ENCODE data around the gene HCAR2. TPM values are rescaled to one million over a fixed set of nuclear protein-coding genes. Genes with fewer than 3 reads are reported as not detected.
"Not testable (repeated sequence)": the region's sequence is repeated elsewhere in the genome, so short reads cannot be mapped to it uniquely, and the experiment has no call there.

The HCAR2 gene
- total and polyA plus RNA-seq, 11 donors, result 0.11 to 4.3 (median 0.69) TPM; not detected in 6

DNA sequence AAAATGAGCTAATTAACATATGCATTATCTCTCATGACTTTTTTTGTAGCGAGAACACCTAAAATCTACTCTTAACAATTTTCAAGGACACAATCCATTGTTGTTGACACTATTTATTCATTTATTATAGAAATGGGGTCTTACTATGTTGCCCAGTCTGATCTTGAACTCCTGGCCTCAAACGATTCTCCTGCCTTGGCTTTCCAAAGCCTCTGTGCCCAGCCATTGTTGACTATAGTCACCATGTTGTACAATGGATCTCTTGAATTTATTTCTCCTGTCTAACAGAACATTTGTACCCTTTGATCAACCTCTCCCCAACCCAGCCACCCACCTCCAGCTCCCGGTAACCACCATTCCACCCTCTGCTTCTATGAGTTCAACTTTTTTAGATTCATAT, 41.2 kb downstream of the HCAR2 start:
- no peaks in the 10 kb centered on the region for H3K27me3 ChIP-seq
- no peaks in the 10 kb centered on the region for H3K9me3 ChIP-seq
- ATAC-seq (no peak), DNase-seq (no peak)
- H3K4me1 ChIP-seq, result peaks cover 0 to 4% (median 0%) of the 10 kb centered on the region in 12 donors
- H3K36me3 ChIP-seq, result no peaks in the 10 kb centered on the region
- intact Hi-C loops (cut with DNase I), result no loop called here
- no peak for TF ChIP-seq POLR2A (IDR thresholded peaks at IDR 0.05)
- TF ChIP-seq, protein P1, sequence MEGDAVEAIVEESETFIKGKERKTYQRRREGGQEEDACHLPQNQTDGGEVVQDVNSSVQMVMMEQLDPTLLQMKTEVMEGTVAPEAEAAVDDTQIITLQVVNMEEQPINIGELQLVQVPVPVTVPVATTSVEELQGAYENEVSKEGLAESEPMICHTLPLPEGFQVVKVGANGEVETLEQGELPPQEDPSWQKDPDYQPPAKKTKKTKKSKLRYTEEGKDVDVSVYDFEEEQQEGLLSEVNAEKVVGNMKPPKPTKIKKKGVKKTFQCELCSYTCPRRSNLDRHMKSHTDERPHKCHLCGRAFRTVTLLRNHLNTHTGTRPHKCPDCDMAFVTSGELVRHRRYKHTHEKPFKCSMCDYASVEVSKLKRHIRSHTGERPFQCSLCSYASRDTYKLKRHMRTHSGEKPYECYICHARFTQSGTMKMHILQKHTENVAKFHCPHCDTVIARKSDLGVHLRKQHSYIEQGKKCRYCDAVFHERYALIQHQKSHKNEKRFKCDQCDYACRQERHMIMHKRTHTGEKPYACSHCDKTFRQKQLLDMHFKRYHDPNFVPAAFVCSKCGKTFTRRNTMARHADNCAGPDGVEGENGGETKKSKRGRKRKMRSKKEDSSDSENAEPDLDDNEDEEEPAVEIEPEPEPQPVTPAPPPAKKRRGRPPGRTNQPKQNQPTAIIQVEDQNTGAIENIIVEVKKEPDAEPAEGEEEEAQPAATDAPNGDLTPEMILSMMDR (IDR thresholded peaks at IDR 0.05), result no peak
- no peak overlapping the region for H3K27ac ChIP-seq
- WGBS, 4 donors, result 91 to 98% (median 94%) methylated on average over 3 of the region's 3 CpGs
- no peak overlapping the region for H3K4me3 ChIP-seq

DNA sequence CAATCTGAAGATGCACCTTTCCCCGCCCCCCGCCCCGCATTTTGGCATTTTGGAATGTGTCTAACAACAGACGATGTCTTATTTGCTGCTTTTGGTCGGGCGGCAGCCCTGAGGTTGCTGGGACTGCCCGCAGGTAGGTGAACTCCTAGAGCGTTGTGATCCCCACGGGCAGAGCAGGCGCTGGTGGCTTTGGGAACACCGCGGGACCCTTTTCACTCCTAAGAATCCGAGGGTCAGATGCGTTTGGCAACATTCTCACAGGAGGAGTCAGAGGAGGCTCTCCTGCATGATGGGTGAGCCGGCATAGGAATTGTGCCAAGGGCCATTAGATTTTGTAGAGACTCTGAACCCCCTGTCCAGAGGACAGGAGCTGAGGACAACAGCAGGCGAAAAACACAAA, 41.9 kb downstream of the HCAR2 start:
- Histone ChIP-seq H3K4me1 (peaks cover 0 to 4% (median 0%) of the 10 kb centered on the region in 12 donors), H3K27me3 (no peaks in the 10 kb centered on the region), H3K36me3 (no peaks in the 10 kb centered on the region), H3K4me3 (no peak overlapping the region), H3K27ac (no peak overlapping the region), H3K9me3 (no peaks in the 10 kb centered on the region)
- 77 to 86% (median 80%) methylated on average over 16 of the region's 16 CpGs for WGBS, 4 donors
- TF ChIP-seq, protein P1 (IDR thresholded peaks at IDR 0.05), result no peak
- no peak for TF ChIP-seq POLR2A (IDR thresholded peaks at IDR 0.05)
- no peak for ATAC-seq
- intact Hi-C loops (cut with DNase I), result no loop called here
- DNase-seq, result no peak

DNA sequence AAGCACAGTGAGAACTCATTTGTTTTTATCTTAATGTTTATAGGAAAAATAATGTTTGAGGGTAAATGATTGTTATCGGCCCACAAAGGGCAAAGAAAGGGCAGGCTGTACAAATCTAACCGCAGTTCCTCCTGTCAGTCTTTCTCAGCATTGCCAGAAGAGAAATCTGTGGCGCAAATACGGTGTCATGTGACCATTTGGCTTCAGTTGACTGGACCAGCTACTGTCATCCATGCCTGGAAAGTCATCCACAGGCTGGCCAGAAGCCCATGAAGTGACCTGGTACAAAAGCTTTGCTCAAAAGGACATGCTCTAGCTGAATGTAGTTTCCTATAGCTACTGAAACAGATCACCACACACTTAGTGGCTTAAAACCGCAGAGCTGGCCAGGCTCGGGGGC, 43.6 kb downstream of the HCAR2 start:
- TF ChIP-seq, protein P1 (IDR thresholded peaks at IDR 0.05), result no peak
- TF ChIP-seq POLR2A (IDR thresholded peaks at IDR 0.05), result no peak
- H3K27ac ChIP-seq, result peak overlapping the region in 1 of 12 donors; percentile 15
- H3K36me3 ChIP-seq, result no peaks in the 10 kb centered on the region
- no peak overlapping the region for H3K4me3 ChIP-seq
- H3K27me3 ChIP-seq, result no peaks in the 10 kb centered on the region
- peaks cover 0 to 4% (median 0%) of the 10 kb centered on the region in 12 donors for H3K4me1 ChIP-seq
- intact Hi-C loops (cut with DNase I), result no loop called here
- ATAC-seq (peak in 3 of 4 donors; percentile 87 to 95 (median 91)), DNase-seq (peak in 4 of 5 donors; percentile 27 to 77 (median 51))
- no peaks in the 10 kb centered on the region for H3K9me3 ChIP-seq
- 62 to 89% (median 85%) methylated on average over 6 of the region's 6 CpGs for WGBS, 4 donors

DNA sequence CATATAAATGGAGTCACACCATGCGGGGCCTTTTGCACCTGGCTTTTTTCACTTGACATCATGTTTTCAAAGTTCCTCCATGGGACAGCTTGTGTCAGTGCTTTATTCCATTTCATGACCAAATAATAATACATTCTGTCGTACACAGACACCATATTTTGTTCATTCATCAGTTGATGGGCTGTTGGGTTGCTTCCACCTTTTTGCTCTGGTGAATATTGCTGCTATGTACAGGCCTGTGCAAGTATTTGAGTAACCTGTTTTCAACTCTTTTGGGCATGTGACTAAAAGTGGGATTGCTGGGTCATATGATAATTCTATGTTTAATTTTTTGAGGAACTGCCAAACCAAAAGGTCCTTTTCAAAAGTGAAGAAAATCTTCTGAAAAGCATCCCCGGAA, 46.9 kb downstream of the HCAR2 start:
- TF ChIP-seq POLR2A (IDR thresholded peaks at IDR 0.05), result no peak
- TF ChIP-seq, protein P1 (IDR thresholded peaks at IDR 0.05), result no peak
- WGBS, 4 donors, result 88 to 95% (median 91%) methylated on average over 3 of the region's 3 CpGs
- Histone ChIP-seq H3K4me3 (no peak overlapping the region), H3K27me3 (no peaks in the 10 kb centered on the region), H3K27ac (no peak overlapping the region), H3K4me1 (peaks cover 0 to 4% (median 0%) of the 10 kb centered on the region in 12 donors), H3K36me3 (no peaks in the 10 kb centered on the region), H3K9me3 (no peaks in the 10 kb centered on the region)
- intact Hi-C loops (cut with DNase I), result no loop called here
- ATAC-seq, result no peak
- no peak for DNase-seq

DNA sequence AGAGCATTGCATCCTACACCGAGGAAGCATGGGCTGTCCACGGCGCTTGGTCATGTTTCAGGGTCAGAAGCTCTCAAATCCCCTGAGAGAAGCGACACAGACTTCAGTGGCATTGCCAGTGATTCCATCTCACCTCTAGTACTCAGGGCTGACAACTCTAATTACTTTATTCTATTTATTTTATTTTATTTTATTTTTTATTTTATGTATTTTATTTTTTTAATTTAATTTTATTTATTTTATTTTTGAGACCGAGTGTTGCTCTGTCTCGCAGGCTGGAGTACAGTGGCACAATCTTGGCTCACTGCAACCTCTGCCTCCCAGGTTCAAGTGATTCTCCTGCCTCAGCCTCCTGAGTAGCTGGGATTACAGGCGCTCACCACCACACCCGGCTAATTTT, 49.9 kb downstream of the HCAR2 start:
- H3K4me1 ChIP-seq, result peaks cover 0 to 12% (median 0%) of the 10 kb centered on the region in 12 donors
- intact Hi-C loops (cut with DNase I); H3K27me3 ChIP-seq: not testable (repeated sequence)

More for the DNA sequence above, 49.9 kb downstream of the HCAR2 start:
- H3K36me3 ChIP-seq, H3K9me3 ChIP-seq, DNase-seq, H3K27ac ChIP-seq, ATAC-seq, H3K4me3 ChIP-seq: not testable (repeated sequence)
- WGBS, 4 donors, result 93 to 96% (median 94%) methylated on average over 8 of the region's 8 CpGs
